ENCODE data around the gene UBE2E2.

Gene UBE2E2

GRCh38 chr3:23640471-23641146 is 437.5 kb downstream of the UBE2E2 start:
- no peak for DNase-seq

All from activated T-cell treated with anti-CD3 and anti-CD28 coated beads, Interleukin-2, amount 50 U/mL, for 1 hour (primary cell).